HG03097 (cell line): Measurements from ENCODE around the gene NOL9.
"Not testable (repeated sequence)": the region's sequence is repeated elsewhere in the genome, so short reads cannot be mapped to it uniquely, and the experiment has no call there.

Experiments used
- ATAC-seq: cut with Tn5 transposase; IDR thresholded peaks from one replicate; pipeline ENCODE4 v1.9.1; 2021; ENCODE audit not compliant: unreplicated experiment, low FRiP score

Gene NOL9

DNA sequence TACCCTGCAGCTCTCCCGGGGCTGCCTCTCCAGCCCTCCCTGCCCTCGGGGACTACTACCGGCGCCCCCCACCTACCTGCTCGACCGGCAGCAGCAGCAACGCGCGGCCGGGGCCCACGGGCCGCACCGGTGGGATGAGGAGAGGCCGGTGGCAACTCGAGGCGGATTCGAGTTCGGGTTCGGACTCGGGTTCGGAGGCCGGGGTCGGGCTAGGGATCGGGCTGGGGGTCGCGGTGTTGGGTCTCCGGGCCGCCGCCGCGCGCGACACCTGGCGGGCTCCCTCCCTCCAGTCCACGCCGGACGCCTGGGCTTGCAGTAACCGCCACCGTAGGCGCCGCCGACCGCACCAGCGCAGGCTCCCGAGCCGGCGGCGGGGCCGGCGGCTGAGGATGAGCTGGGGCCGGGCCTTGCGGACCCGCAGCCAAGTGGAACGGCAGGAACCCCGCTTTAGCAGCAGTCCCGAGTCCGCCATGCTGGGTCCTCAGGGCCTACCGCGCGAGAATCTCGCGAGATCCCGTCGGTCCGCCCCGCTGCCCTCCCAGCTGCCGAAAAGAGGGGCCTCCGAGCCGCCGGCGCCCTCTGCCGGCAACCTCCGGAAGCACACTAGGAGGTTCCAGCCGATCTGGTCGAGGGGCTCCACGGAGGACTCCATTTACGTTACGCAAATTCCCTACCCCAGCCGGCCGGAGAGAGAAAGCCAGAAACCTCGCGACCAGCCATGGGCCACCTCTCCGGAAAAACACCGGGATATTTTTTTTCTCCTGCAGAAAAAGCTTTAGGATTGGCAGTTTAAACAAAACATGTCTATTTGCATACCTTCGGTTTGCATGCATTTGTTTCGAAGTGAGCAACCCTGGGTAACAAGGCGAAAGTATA, at the start of gene NOL9:
Gene NOL9 (minus strand): TSS at position 483 of the 876 bp plus-strand sequence. CDS start 11 bp downstream, at position 472.
- ATAC-seq, result peak; percentile 95

DNA sequence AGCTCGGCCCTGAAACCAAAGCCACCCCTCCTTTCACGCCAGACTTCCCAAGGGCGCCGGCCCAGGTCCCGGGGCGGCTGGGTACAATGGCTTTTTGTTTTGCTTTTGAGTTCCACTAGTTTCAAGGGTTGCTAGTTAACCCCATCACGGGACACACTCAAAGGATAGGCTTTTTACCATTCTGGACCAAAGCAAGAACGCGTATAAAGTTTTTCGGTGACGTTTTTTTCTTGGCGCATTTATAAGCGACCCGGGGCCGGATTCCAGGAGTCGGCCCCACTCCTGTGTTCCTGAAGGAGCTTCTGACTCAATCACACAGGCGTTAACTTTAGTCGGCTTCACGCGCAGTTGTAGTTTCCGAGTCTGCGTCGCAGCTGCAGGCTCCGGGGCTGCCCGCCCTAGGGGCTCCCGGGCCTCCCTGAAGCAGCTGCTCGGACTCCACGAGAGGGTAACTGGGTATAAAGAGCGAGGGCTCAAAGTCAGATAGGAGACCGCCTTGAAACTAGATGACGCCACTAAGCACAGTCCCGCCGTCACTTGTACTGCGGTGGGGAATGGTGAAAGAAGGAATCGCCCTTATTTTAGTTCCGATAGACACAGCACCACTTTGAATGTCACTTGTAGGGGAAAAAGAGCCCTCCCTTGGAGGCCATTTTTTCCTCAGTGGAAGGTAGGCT, 49.1 kb upstream of the NOL9 start:
- ATAC-seq, result peak; percentile 29

DNA sequence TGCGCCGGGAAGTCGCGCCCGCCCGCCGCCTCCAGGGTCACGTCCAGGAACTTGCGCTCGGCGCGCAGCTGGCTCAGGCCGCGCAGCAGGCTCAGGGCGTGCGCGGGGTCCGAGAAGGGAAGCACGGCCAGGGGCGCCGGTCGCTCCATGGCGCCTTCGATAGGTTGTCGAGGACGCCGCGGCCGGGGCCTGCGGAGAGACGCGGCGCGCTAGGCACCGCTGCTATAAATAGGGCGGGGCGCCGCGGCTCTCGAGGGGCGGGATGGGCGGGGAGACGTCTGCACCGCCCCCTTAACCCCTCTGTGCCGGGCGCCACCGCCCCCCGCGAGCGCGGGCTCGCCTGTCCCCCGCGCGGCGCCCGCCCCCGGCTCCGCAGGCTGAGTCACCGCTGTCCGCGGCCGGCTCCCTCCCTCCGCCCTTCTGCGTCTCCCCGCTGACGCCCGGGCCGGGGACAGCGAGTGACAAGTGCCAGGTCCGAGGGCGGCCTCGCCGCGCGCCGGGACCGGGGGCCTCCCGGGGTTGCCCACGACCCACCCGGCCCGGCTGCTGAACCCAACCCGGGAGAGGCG, 48.4 kb upstream of the NOL9 start, which contains the start of gene KLHL21:
Gene KLHL21 (minus strand): TSS at position 201 of the 569 bp plus-strand sequence. CDS start 52 bp downstream, at position 149.
- peak; percentile 50 for ATAC-seq

DNA sequence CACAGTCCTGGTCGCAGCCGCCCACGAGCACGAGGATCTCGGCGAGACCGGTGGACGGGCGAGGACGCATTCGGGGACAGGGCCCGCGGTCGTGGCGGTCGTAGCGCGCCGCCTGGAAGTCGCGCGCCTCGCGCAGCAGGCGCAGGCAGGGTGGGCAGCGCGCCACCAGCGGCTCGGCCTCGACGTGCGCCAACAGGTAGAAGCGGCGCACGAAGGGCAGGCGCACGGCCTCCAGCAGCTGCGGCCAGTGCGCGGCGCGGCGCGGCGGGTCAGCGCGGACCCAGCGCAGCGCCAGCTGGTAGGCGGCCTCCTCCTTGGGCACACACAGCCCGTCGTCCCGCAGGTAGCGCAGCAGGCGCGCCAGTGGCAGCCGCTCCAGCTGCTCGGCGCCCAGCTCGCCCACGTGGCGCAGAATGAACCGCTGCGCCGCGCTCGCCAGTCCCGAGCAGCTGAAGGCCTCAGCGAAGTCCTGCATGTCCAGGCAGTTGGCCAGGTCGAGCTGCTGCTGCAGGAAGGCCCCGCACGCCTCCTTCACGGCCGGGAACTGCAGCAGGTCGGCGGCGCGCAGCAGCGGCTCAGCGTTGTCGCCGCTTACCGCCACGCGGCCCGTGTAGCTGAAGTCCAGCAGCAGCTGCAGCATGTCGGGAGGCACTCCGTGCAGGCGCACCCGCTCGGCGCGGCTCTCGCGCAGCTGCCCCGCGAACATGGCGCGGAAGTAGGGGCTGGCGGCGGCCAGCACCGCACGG, 47.8 kb upstream of the NOL9 start:
- ATAC-seq, result peak; percentile 3

DNA sequence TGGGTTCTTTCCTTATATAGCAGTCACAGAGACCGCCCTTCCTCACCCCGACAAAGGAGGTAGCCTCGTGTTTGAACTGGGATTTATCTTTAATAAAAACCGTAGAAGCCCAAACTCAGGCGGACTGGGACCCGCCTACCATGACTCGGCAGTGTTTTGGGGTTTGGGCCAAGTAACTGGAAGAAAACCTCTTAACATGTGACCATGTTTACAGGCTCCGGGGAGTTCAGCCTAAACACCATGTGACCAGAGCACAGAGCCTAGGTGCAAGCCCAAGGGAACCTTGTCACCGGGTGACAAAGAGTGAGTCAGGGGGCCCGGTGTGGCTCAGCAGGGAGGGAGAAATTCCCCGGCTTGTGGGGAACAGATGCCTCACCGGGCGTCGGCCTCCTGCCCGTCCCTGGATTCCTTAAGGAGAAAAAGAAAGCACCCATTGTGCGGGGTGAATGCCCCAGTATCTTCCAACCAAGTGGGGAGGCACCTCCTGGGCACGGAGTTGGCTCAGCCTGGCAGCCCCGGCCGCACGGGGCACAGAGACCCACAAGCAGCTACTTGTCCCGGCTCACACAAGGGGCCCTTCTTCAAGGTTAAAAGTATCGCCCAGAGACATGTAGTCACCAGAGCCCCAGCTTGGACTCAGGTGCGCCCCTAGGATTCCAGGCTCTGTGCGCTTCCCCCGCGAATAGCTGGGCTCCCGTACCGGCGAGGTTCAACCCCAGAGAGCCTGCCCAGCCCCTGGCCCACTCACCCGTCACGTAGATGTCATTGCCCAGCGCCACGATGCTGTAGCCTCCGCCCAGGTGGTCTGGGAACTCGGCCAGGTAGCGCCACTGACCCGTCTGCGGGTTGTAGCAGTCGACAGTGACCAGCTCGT, 47.0 kb upstream of the NOL9 start:
- ATAC-seq, result no peak

DNA sequence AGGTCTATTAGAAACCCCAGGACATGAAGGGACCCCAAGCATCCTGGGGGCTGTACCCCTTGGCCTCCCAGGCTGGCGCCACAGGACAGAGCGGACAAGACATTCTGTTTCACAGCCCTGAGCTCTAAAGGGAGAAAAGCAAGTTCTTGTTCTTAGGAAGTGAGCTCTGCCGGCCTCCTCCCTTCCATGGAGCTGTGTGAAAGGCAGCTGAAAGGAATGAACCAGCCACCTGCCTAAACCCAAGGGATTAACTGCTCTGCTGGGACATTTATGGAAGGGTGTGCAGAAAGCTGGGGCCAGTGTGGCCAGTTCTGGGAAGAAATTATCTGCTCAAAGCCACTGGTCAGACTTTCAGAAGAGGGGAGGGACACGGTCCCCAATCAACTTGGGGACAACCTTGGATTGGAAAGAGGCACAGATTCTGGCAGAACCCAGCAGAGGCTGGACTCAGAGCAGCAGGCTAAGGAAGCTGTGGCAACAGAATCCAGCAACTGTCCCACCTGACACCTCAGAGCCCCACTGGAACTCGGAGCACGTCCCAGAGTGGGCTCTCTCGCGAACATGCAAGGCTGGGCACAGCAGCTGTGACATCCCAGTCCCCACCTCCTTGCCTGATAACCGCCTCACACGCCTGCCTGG, 46.2 kb upstream of the NOL9 start:
- no peak for ATAC-seq

DNA sequence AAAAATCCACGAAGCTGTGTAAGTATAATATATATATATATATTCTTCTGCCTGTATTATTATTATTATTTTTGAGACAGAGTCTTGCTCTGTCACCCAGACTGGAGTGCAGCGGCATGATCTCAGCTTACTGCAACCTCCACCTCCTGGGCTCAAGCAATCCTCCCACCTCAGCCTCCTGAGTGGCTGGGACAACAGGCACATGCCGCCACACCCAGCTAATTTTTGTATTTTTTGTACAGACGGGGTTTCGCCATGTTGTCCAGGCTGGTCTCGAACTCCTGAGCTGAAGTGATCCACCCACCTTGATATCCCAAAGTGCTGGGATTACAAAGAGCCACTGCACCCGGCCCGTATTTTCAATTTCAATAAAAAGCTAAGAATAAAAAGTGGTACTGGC, 45.7 kb upstream of the NOL9 start:
- not testable (repeated sequence) for ATAC-seq

DNA sequence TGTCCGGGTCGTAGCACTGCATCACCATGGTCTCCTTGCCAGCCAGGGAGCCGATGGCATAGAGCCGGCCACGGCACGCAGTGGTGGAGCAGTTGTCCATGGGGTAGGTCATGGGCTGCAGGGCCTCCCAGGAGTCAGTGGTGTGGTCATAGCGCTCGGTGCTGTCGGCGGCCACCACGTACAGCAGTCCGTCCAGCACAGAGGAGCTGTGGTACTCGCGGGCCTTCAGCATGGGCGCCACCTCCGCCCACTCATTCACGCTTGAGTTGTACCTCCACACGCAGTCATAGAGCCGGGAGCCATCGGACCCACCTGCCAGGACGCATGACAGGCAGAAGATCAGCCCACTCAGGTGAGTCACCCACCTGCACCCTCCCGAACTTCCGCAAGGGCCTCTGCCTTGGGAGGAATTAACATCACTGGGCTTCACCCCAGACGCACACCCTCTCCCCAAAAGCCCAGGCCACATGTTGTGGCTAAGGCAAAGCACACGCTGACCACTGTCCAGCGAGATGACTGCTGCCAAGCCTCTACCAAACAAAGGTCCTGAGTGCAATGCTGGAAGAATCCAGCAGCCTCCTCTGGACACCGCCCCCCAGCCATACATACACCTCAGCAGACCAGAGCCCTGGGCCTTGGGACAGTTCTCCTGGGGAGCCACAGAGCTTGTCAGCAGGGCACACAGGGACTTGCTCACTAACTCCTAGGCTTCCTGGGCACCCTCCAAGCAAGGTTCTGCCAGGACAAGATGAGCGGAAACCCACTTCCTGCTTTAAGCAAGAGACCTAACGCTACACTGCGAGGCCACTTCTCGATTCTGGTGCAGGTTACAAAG, 45.0 kb upstream of the NOL9 start:
- no peak for ATAC-seq

DNA sequence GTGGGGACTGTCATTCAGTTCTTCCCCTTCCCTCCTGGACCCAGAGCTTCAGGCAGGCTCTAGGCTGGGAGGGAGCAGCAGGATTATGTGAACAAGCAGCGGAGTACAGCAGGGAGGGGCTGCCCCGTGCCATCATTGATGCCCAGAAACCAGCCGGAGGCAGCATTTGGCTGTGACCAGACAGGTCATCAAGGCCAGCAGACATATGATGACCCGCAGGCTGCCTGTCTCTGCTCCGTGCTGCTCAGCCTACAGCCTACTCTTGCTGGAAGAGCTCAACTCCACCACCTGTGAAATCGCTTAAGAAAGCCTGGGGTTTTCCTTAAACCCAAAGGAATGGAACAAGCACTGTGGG, 43.4 kb upstream of the NOL9 start:
- no peak for ATAC-seq

DNA sequence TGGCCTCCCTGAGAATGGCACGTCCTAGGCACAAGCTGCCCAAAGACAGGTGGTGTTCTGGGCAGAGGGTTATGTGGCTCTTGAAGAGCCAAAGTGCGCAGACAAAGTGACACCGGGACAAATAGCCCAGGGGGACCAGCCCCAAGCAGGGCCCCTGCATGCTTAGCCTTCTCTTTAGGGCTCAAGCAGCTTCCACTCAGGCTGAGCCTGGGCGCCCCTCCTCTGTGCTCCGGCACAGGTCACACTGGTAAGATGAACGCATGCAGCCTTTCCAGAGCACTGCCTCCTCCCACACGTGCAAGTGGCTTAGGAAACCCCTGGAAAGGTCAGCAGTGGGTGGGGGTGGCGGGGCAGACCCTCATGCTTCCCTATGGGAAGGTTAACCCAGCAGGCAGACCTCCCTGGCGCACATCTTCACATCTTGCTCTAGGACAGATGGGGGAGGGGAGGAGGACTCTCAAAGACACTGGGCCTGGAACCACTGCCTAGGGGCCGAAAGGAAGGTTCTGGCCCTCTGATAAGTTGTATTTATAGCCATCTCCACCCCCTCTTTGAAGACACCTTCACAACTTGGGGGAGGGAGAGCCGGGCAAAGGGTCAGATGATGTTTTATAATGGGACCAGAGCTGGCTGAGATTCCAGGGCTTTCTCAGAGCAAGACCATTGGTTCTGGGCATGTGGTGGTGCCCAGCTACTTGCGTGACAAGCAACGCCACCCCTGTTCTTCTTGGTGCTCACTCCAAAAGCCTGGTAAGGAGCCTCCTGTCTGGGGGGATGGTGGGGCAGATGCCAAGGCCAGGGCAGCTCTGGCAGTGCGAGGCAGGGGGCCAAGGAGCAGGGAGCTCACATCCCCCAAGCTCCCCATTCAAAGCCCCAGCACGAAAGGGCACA, 42.8 kb upstream of the NOL9 start:
- ATAC-seq, result no peak

DNA sequence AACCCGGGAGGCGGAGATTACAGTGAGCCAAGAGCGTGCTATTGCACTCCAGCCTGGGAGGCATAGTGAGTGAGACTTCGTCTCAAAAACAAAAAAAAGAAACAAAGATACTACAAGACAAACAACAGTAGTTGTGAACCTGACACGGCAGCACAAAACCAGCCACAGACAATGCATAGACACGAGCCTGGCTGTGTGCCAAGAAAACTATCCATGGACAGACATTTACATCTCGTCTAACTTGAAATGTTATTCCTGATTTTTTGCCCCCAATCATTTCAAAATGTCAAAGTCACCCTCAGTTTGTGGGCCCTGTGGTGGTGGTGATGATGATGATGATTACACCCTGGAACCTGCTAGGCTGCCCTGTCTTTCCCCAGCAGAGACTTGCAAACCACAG, 42.0 kb upstream of the NOL9 start:
- no peak for ATAC-seq

DNA sequence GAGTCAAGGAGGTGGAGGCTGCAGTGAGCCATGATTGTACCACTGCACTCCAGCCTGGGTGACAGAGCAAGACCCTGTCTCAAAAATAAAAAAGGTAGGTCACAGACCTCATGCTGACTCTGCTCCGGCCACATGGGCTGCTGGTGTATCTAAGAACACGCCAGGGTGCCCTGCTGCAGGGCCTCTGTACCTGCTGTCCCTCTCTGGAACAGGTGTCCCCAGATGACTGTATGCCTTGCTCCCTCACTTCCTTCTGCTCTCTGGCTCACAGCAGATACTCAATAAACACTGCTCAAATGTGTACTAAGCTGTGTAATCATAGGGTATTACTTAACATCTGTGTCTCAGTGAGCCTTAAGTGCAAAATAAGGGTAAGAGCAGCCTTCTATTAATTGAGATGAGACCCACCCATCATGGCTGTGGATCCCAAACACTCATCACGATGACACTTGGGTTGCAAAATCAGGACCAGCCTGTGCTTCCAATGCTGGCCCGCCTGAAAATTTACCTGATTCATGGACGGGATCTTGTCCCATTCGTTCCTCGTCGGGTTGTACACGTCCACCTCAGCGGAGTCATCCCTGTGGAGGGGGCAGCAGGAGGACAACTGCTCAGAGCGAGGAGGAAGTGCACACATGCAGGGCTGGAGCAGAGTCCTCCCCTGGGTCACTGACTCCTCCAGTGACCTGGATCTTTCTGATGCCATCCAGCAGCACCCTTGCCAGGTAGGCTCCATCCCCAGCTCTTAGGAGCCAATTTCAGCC, 40.8 kb upstream of the NOL9 start:
- no peak for ATAC-seq

DNA sequence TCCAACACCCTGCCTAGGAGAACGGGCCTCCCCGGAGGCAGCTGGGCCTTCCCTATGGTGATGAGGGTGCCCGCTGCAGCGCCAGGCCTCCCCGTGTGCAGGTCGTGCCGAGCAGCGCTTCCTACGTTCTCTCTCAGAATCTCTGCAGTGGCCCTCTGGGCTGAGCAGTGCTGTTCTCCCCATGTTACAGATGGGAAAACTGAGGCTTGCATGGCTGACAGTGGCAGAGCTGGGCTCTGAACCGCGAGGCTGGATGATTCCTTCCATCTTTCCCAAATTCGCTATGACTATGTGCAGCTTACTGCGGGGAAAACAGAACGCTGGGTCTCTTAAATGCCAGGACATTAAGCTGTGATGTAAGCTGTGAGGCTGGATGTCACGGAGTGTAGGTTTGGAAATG, 39.5 kb upstream of the NOL9 start:
- ATAC-seq, result no peak

DNA sequence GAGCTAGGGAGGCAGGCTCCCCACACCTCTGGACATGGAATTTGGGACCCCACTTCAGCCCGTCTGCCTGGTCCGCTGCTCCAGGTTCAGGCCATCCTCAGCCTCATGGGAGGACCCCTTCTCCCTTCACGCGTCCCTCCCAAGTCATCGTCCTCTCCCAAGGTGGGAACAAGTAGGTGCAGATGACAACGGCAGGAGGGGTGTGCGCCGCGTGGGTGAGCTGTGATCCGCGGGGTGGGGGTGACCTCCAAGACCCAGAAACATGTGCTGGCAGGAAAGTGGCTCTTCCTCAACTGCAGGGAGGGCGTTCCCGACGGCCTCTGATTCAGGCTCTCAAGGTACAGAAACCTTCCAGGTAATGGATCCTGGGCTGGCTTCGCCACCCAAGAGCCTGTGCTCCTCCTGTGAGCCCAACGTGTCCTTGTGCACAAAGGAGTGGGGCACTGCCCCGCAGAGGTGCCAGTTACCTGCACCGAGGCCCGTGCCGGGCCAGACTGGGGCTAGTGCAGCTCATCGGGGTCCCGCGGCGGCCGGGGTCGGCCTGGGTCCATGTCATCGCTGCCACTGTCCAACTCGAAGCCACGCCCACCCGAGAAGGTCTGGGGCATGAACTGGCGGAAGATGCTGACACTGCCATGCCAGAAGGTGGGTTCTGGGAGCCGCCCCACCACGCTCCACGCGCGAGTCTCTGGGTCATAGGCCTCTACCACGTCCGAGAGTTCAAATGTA, 38.7 kb upstream of the NOL9 start:
- no peak for ATAC-seq

DNA sequence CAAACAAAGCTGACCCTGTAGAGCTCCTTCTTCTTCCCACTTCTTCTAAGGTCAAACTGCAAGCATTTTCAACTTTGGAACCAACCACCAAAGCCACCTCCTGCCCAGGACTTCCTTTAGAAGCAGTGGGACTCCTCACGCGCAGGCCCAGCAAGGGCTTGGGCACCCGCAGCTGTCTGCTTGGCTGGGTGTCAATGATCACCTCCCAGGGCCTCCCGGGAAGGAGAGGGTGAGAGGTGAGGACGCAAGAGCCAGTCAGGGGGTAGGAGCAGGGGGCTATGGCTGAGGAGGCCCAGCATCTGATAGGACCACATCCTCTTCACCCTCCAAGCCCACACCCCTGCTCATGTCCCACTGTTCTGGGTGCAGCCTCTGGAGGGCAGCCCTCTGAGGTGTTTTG, 38.1 kb upstream of the NOL9 start:
- no peak for ATAC-seq

DNA sequence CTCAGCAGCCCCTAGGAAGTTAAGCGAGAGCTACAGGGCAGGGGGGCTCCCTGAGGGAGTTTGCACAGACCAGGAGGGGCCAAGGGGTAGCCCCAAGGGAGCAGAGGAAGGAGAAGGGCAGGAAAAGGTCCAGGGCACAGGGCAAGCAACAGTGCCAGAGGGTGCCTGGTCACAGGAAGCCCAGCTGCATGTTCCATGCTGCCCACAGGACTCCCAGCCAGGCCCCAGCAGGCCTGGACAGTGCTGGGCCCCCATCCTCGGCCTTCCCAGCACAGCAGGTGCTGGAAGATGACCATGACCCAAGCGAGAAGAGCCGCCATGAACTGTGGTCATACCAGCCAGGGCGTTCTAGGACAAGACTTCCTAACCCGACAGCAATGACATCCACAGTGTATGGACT, 37.3 kb upstream of the NOL9 start:
- ATAC-seq, result no peak
